Neural cell (in vitro differentiated cells): Measurements from ENCODE around the gene NLRP6. TPM values are rescaled to one million over a fixed set of nuclear protein-coding genes. Genes with fewer than 3 reads are reported as not detected.

Source experiments
- H2AFZ ChIP-seq: fragments of 200-600, 300-800 bp; sonication (generic), shearing (Covaris generic); 2 replicates; pipeline ENCODE4 v1.6.0; 2014; ENCODE audit warnings: low read depth, mild to moderate bottlenecking, antibody characterized with exemption, low read length, moderate library complexity
- H3F3A ChIP-seq: fragments of 200-600 bp; shearing (Covaris generic); 2 replicates; pipeline ENCODE4 v1.6.1; 2016; ENCODE audit warnings: mild to moderate bottlenecking, moderate library complexity, mixed read lengths, antibody characterized with exemption, low read length; ENCODE audit not compliant: insufficient read depth, poor library complexity, severe bottlenecking
- H3K27ac ChIP-seq: fragments of 200-600, 300-800 bp; sonication (generic), shearing (Covaris generic); 2 replicates; pipeline ENCODE4 v1.5.1; 2014; ENCODE audit warnings: mild to moderate bottlenecking, low read length, moderate library complexity
- H3K27me3 ChIP-seq: fragments of 300-800, 200-600 bp; sonication (generic), shearing (Covaris generic); 2 replicates; pipeline ENCODE4 v1.6.0; 2014; ENCODE audit warnings: mild to moderate bottlenecking, low read depth, low read length, moderate library complexity; ENCODE audit not compliant: insufficient read depth
- H3K36me3 ChIP-seq: fragments of 300-800, 200-600 bp; sonication (generic), shearing (Covaris generic); 2 replicates; pipeline ENCODE4 v1.5.1; 2014; ENCODE audit warnings: mild to moderate bottlenecking, antibody characterized with exemption, low read length, moderate library complexity; ENCODE audit not compliant: insufficient read depth
- H3K4me2 ChIP-seq: fragments of 300-800, 200-600 bp; sonication (generic), shearing (Covaris generic); 2 replicates; pipeline ENCODE4 v1.6.0; 2014; ENCODE audit warnings: mild to moderate bottlenecking, low read length
- H3K4me3 ChIP-seq: fragments of 300-800, 200-600 bp; sonication (generic), shearing (Covaris generic); 2 replicates; pipeline ENCODE4 v1.5.1; 2014; ENCODE audit warnings: mild to moderate bottlenecking, low read length, moderate library complexity
- H3K79me2 ChIP-seq: fragments of 200-600 bp; shearing (Covaris generic); replicated peaks from 2 replicates; pipeline ENCODE4 v1.6.0; 2014; ENCODE audit warnings: mild to moderate bottlenecking, low read length, moderate library complexity; ENCODE audit not compliant: insufficient read depth
- H3K9ac ChIP-seq: fragments of 300-800, 200-600 bp; sonication (generic), shearing (Covaris generic); 2 replicates; pipeline ENCODE4 v1.6.1; 2016; ENCODE audit warnings: mild to moderate bottlenecking, low read length, mixed read lengths
- H3K9me2 ChIP-seq: fragments of 200-600 bp; shearing (Covaris generic); 2 replicates; pipeline ENCODE4 v1.6.1; 2016; ENCODE audit warnings: mild to moderate bottlenecking, low read length, mixed read lengths; ENCODE audit not compliant: insufficient read depth
- H3K9me3 ChIP-seq: fragments of 200-600, 300-800 bp; sonication (generic), shearing (Covaris generic); 2 replicates; pipeline ENCODE4 v1.6.1; 2016; ENCODE audit warnings: mild to moderate bottlenecking, mixed run types, low read length, moderate library complexity, mixed read lengths
- H4K20me1 ChIP-seq: fragments of 200-600 bp; shearing (Covaris generic); 2 replicates; pipeline ENCODE4 v1.6.1; 2016; ENCODE audit warnings: mild to moderate bottlenecking, mixed run types; ENCODE audit not compliant: insufficient read depth
- CTCF ChIP-seq: fragments of 450-650 bp; IDR thresholded peaks from 2 replicates; pipeline ENCODE4 v1.5.1; 2014; ENCODE audit warnings: antibody characterized with exemption, mild to moderate bottlenecking, moderate library complexity; ENCODE audit not compliant: poor library complexity, severe bottlenecking
- EP300 ChIP-seq: fragments of 450-650 bp; conservative IDR thresholded peaks from 2 replicates; pipeline ENCODE4 v1.6.1; 2014; ENCODE audit warnings: antibody characterized with exemption, mild to moderate bottlenecking, moderate library complexity; ENCODE audit not compliant: poor library complexity, severe bottlenecking
- EZH2 ChIP-seq: fragments of 200-600, 300-800 bp; shearing (Covaris generic), sonication (generic); IDR thresholded peaks from 2 replicates; pipeline ENCODE4 v1.6.1; 2014; ENCODE audit warnings: antibody characterized with exemption, low read length, borderline replicate concordance, mild to moderate bottlenecking; ENCODE audit not compliant: insufficient read depth, poor library complexity, severe bottlenecking
- MXI1 ChIP-seq: fragments of 450-650 bp; conservative IDR thresholded peaks from 2 replicates; pipeline ENCODE4 v1.6.1; 2014; ENCODE audit warnings: antibody characterized with exemption, mild to moderate bottlenecking; ENCODE audit not compliant: poor library complexity, severe bottlenecking
- POLR2AphosphoS5 ChIP-seq: IDR thresholded peaks from 2 replicates; pipeline ENCODE4 v1.6.1; 2012
- RAD21 ChIP-seq: fragments of 450-650 bp; conservative IDR thresholded peaks from 2 replicates; pipeline ENCODE4 v1.6.1; 2014; ENCODE audit warnings: antibody characterized with exemption, mild to moderate bottlenecking, moderate library complexity
- REST ChIP-seq: IDR thresholded peaks from 2 replicates; pipeline ENCODE4 v1.6.1; 2012; ENCODE audit warnings: borderline replicate concordance
- SMC3 ChIP-seq: fragments of 450-650 bp; conservative IDR thresholded peaks from 2 replicates; pipeline ENCODE4 v1.6.1; 2014; ENCODE audit warnings: antibody characterized with exemption, mild to moderate bottlenecking, moderate library complexity; ENCODE audit not compliant: poor library complexity
- TAF1 ChIP-seq: IDR thresholded peaks from 2 replicates; pipeline ENCODE4 v1.6.1; 2012; ENCODE audit warnings: low read depth
- polyA plus RNA-seq: library from polyadenylated mRNA; depleted of rRNA; stranded (reverse); fragments of >200 nt; gene quantifications from 2 replicates; pipeline ENCODE4 v1.2.3, GENCODE V29; 2014

Gene NLRP6
- polyA plus RNA-seq, 1 donor from 2014 or later: not detected

GRCh38 chr11:315051-315481 is 36.9 kb downstream of the NLRP6 start:
- Histone ChIP-seq H3F3A (no peaks in the 10 kb centered on the region), H3K4me3 (no peak overlapping the region), H3K27ac (no peak overlapping the region), H3K4me2 (no peak overlapping the region), H4K20me1 (no peaks in the 10 kb centered on the region), H3K36me3 (no peaks in the 10 kb centered on the region), H3K79me2 (no peaks in the 10 kb centered on the region), H2AFZ (no peak overlapping the region), H3K9me2 (no peaks in the 10 kb centered on the region), H3K9ac (no peak overlapping the region), H3K9me3 (no peaks in the 10 kb centered on the region), H3K27me3 (no peaks in the 10 kb centered on the region)
- TF ChIP-seq CTCF (no peak), TAF1 (no peak), POLR2AphosphoS5 (no peak), SMC3 (no peak), REST (no peak), MXI1 (no peak), EP300 (no peak), EZH2 (no peak), RAD21 (no peak)

GRCh38 chr11:315516-315994 is 37.3 kb downstream of the NLRP6 start:
- TF ChIP-seq TAF1 (no peak), SMC3 (no peak), EZH2 (no peak), REST (no peak), RAD21 (no peak), POLR2AphosphoS5 (no peak), EP300 (no peak), MXI1 (no peak), CTCF (no peak)
- Histone ChIP-seq H3K79me2 (no peaks in the 10 kb centered on the region), H3K4me2 (no peak overlapping the region), H3K9me2 (no peaks in the 10 kb centered on the region), H3F3A (no peaks in the 10 kb centered on the region), H3K27me3 (no peaks in the 10 kb centered on the region), H3K36me3 (no peaks in the 10 kb centered on the region), H3K4me3 (no peak overlapping the region), H3K27ac (no peak overlapping the region), H2AFZ (no peak overlapping the region), H3K9ac (no peak overlapping the region), H4K20me1 (no peaks in the 10 kb centered on the region), H3K9me3 (no peaks in the 10 kb centered on the region)
